Adrenal gland (tissue), 12 donors: ENCODE data around the gene KDM2B. TPM values are rescaled to one million over a fixed set of nuclear protein-coding genes. Genes with fewer than 3 reads are reported as not detected.

ENCODE experiments used
- DNase-seq, 7 donors: peaks; one replicate each; pipeline ENCODE4 v3.0.0-alpha.2; 2019 to 2020
- H3K27ac ChIP-seq, 5 donors: fragments of 200-600 bp; sonication (generic) in 4 of 5; 1 replicate in 3 of 5; 2 replicates in 2 of 5; pipeline versions ENCODE4 v1.5.1 to v1.8.0; 2016 to 2020; ENCODE audit warnings: mild to moderate bottlenecking in 1 of 5
- H3K27me3 ChIP-seq: fragments of 200-600 bp; 2 replicates; pipeline ENCODE4 v1.8.0; 2021
- H3K36me3 ChIP-seq, 2 donors: fragments of 200-600 bp; replicated peaks in 1 of 2; 1 replicate in 1 of 2; 2 replicates in 1 of 2; pipeline versions ENCODE4 v1.5.1 to v1.8.0; 2018 to 2022
- H3K4me1 ChIP-seq, 2 donors: fragments of 200-600 bp; replicated peaks in 1 of 2; 1 replicate in 1 of 2; 2 replicates in 1 of 2; pipeline versions ENCODE4 v1.5.1 to v1.8.0; 2018 to 2021
- H3K4me3 ChIP-seq, 4 donors: fragments of 200-600 bp; sonication (generic) in 3 of 4; one replicate each; pipeline ENCODE4 v1.5.1; 2016 to 2018
- H3K9me3 ChIP-seq, 3 donors: fragments of 200-600 bp; sonication (generic) in 1 of 3; replicated peaks in 1 of 3; 1 replicate in 2 of 3; 2 replicates in 1 of 3; pipeline versions ENCODE4 v1.5.1 to v1.8.0; 2016 to 2021
- CTCF ChIP-seq, 6 experiments: fragments of 450-650 bp in 4 of 6; fragments of 200-600 bp in 2 of 6; sonication (generic) in 1 of 6; IDR thresholded peaks; 1 replicate in 5 of 6; 2 replicates in 1 of 6; pipeline versions ENCODE4 v1.5.1 to v1.8.0; 2016 to 2021; ENCODE audit warnings: antibody characterized with exemption in 6 of 6, mild to moderate bottlenecking in 2 of 6, moderate library complexity in 1 of 6
- POLR2A ChIP-seq, 2 donors: fragments of 450-650 bp; IDR thresholded peaks; one replicate each; pipeline ENCODE4 v1.6.1; 2017; ENCODE audit warnings: antibody characterized with exemption in 2 of 2, mild to moderate bottlenecking in 2 of 2, moderate library complexity in 1 of 2
- WGBS, 4 donors: extraction: QIAGEN DNeasy Blood & Tissue Kit in 2 of 4; methylation state at CpG; one replicate each; pipeline versions ENCODE4 v1.1.5 to v1.1.7; 2013 to 2017; 5-methylcytosine and 5-hydroxymethylcytosine counted together
- intact Hi-C, 2 donors: fragments of 100-400 bp; cut with DNase I; formaldehyde crosslinking; loops; one replicate each; pipeline versions ENCODE4 v1.14.1 to v1.15.0; 2022 to 2023
- polyA plus RNA-seq, 3 donors: library from polyadenylated mRNA; stranded (reverse); fragments of 200-250 nt in 2 of 3; fragments of 350-450 nt in 1 of 3; fragmentation: Illumina TruSeq in 1 of 3; extraction: RNeasy Lipid Tissue Mini Kit (QIAGEN cat#74804) in 1 of 3; gene quantifications; one replicate each; pipeline ENCODE4 v1.2.3, GENCODE V29; 2013 to 2014
- total RNA-seq, 9 donors: library from RNA; depleted of rRNA in 4 of 9; stranded (reverse); fragments of >200 nt in 4 of 9; fragments of 120-200 nt in 1 of 9; fragmentation: NEBNext Ultra II Directional in 1 of 9; extraction: Animal tissue kit (Norgen Biotek cat#: 25700) in 1 of 9; gene quantifications; one replicate each; pipeline versions ENCODE4 v1.1.0 to v1.2.4, GENCODE V29; 2013 to 2023
- donor health status: healthy with polysubstance abuse.
- donor health status: Bipolar disorder and iron deficiency.
- donor health status: DM: yes; HTN: yes; CAD: no.
- donor health status: DM: no; HTN: no; CAD: no.
- donor health status: DM: no; HTN: no; CAD: no.
- donor health status: DM: yes; HTN: yes; CAD: no.

KDM2B gene
- total and polyA plus RNA-seq, 12 donors: 5.0 to 40.6 (median 17.2) TPM

- Histone ChIP-seq H3K36me3 (peaks cover 0 to 38% of the 10 kb centered on the region in 2 donors), H3K4me3 (no peak overlapping the region), H3K9me3 (no peaks in the 10 kb centered on the region), H3K27me3 (no peaks in the 10 kb centered on the region), H3K4me1 (no peaks in the 10 kb centered on the region), H3K27ac (no peak overlapping the region)
- TF ChIP-seq CTCF (IDR thresholded peaks at IDR 0.05) (no peak), POLR2A (IDR thresholded peaks at IDR 0.05) (no peak)
- no peak for DNase-seq
- intact Hi-C loops: loop anchor here in 1 of 2 donors (5.0 kb wide), 1 partner anchor 110 kb away; no protein-coding TSS in a partner anchor
- 91 to 94% (median 93%) methylated on average over 45 to 68 of the region's 68 CpGs for WGBS, 4 donors
These were observed 138.5 kb downstream of the KDM2B start for GRCh38 chr12:121442028-121442948.

GRCh38 chr12:121441555-121441954, 139.3 kb downstream of the KDM2B start:
- H3K27me3 ChIP-seq: no peaks in the 10 kb centered on the region
- DNase-seq: no peak
- H3K27ac ChIP-seq: no peak overlapping the region
- WGBS, 4 donors: 88 to 94% (median 93%) methylated on average over 16 to 17 of the region's 17 CpGs
- no peaks in the 10 kb centered on the region for H3K9me3 ChIP-seq
- H3K4me3 ChIP-seq: no peak overlapping the region
- H3K4me1 ChIP-seq: no peaks in the 10 kb centered on the region
- TF ChIP-seq CTCF (IDR thresholded peaks at IDR 0.05) (no peak), POLR2A (IDR thresholded peaks at IDR 0.05) (no peak)
- intact Hi-C loops: loop anchor here in 1 of 2 donors (5.0 kb wide), 1 partner anchor 109 kb away; no protein-coding TSS in a partner anchor
- H3K36me3 ChIP-seq: peaks cover 0 to 38% of the 10 kb centered on the region in 2 donors

GRCh38 chr12:121440768-121441167, 140.1 kb downstream of the KDM2B start:
- intact Hi-C loops: loop anchor here in 1 of 2 donors (5.0 kb wide), 1 partner anchor 108 kb away; no protein-coding TSS in a partner anchor
- WGBS, 4 donors: 95 to 100% (median 97%) methylated on average over 8 to 15 of the region's 15 CpGs
- H3K27ac ChIP-seq: no peak overlapping the region
- H3K36me3 ChIP-seq: peaks cover 0 to 38% of the 10 kb centered on the region in 2 donors
- TF ChIP-seq POLR2A (IDR thresholded peaks at IDR 0.05) (no peak), CTCF (IDR thresholded peaks at IDR 0.05) (no peak)
- no peaks in the 10 kb centered on the region for H3K4me1 ChIP-seq
- no peak overlapping the region for H3K4me3 ChIP-seq
- no peaks in the 10 kb centered on the region for H3K27me3 ChIP-seq
- DNase-seq: no peak
- no peaks in the 10 kb centered on the region for H3K9me3 ChIP-seq

GRCh38 chr12:121439715-121440114, 141.1 kb downstream of the KDM2B start:
- no peaks in the 10 kb centered on the region for H3K9me3 ChIP-seq
- intact Hi-C loops: loop anchor here (2.0 to 5.0 kb wide), 2 partner anchors 107 to 115 kb away; no protein-coding TSS in a partner anchor
- 89 to 96% (median 94%) methylated on average over 12 to 16 of the region's 16 CpGs for WGBS, 4 donors
- no peaks in the 10 kb centered on the region for H3K4me1 ChIP-seq
- H3K27ac ChIP-seq: no peak overlapping the region
- H3K4me3 ChIP-seq: no peak overlapping the region
- DNase-seq: no peak
- H3K27me3 ChIP-seq: no peaks in the 10 kb centered on the region
- TF ChIP-seq POLR2A (IDR thresholded peaks at IDR 0.05) (no peak), CTCF (IDR thresholded peaks at IDR 0.05) (no peak)
- peaks cover 0 to 38% of the 10 kb centered on the region in 2 donors for H3K36me3 ChIP-seq
